AG09309 (cell line): Measurements from ENCODE around the gene STAG3.
"Not testable (repeated sequence)": the region's sequence is repeated elsewhere in the genome, so short reads cannot be mapped to it uniquely, and the experiment has no call there.

Source experiments
- DNase-seq: peaks from one replicate; pipeline ENCODE4 v3.0.0-alpha.2; 2010; ENCODE audit warnings: low read depth
- H3K4me3 ChIP-seq: 2 replicates; pipeline ENCODE4 v1.5.1; 2011; ENCODE audit warnings: mild to moderate bottlenecking, low read depth, low read length, moderate library complexity; ENCODE audit not compliant: control insufficient read depth
- CTCF ChIP-seq: IDR thresholded peaks from 2 replicates; pipeline ENCODE4 v1.5.1; 2011; ENCODE audit warnings: mild to moderate bottlenecking, low read depth, low read length, inconsistent platforms; ENCODE audit not compliant: insufficient read depth, control insufficient read depth; ENCODE audit errors: missing control alignments

Gene STAG3

GRCh38 chr7:100221767-100222444, 44.2 kb downstream of the STAG3 start:
- H3K4me3 ChIP-seq = no peak overlapping the region

GRCh38 chr7:100222445-100223132, 44.9 kb downstream of the STAG3 start:
- DNase-seq = no peak
- no peak overlapping the region for H3K4me3 ChIP-seq

More at GRCh38 chr7:100221767-100222444, 44.2 kb downstream of the STAG3 start:
- TF ChIP-seq CTCF = no peak
- no peak for DNase-seq

GRCh38 chr7:100223376-100223927, 45.7 kb downstream of the STAG3 start:
- not testable (repeated sequence) for H3K4me3 ChIP-seq, DNase-seq

More at GRCh38 chr7:100222445-100223132, 44.9 kb downstream of the STAG3 start:
- TF ChIP-seq CTCF = no peak

GRCh38 chr7:100224891-100225290, 47.2 kb downstream of the STAG3 start:
- not testable (repeated sequence) for DNase-seq, H3K4me3 ChIP-seq

- not testable (repeated sequence) for H3K4me3 ChIP-seq, DNase-seq
These were observed 57.1 kb downstream of the STAG3 start for GRCh38 chr7:100234660-100235317.

- DNase-seq, H3K4me3 ChIP-seq: not testable (repeated sequence)
These were observed 62.3 kb downstream of the STAG3 start for GRCh38 chr7:100239975-100240374.

- not testable (repeated sequence) for H3K4me3 ChIP-seq, DNase-seq
These were observed 65.7 kb downstream of the STAG3 start for GRCh38 chr7:100243385-100243784.

- not testable (repeated sequence) for H3K4me3 ChIP-seq, DNase-seq
These were observed 67.4 kb downstream of the STAG3 start for GRCh38 chr7:100244988-100245605.

GRCh38 chr7:100246121-100246864, 68.6 kb downstream of the STAG3 start:
- H3K4me3 ChIP-seq, DNase-seq: not testable (repeated sequence)

GRCh38 chr7:100246865-100247137, 69.1 kb downstream of the STAG3 start:
- H3K4me3 ChIP-seq, DNase-seq: not testable (repeated sequence)
